ENCODE results near the gene HERC2.
"Not testable (repeated sequence)": the region's sequence is repeated elsewhere in the genome, so short reads cannot be mapped to it uniquely, and the experiment has no call there.

The HERC2 gene

GRCh38 chr15:28322129-28322588, at the start of gene HERC2:
HERC2 (minus strand) TSS chr15:28322179; CDS start chr15:28321433, 746 bp downstream.
- not testable (repeated sequence) for H3K79me2 ChIP-seq (ENCODE audit: insufficient read depth, low read depth); H3K36me3 ChIP-seq (ENCODE audit: insufficient read depth); H3K4me1 ChIP-seq (ENCODE audit: low read depth, poor library complexity, severe bottlenecking); H3K4me3 ChIP-seq (IDR thresholded peaks at IDR 0.05; ENCODE audit: insufficient read depth, low read depth, low read length); H3K27me3 ChIP-seq (ENCODE audit: insufficient read depth, low read depth); H2AFZ ChIP-seq (ENCODE audit: low read depth); H3K27ac ChIP-seq; H4K20me1 ChIP-seq (ENCODE audit: insufficient read depth)
- H3K4me2 ChIP-seq = peak within 1 kb of the TSS; percentile 51; the same call in 1 of the 2 replicates
- H3K9ac ChIP-seq = peak within 1 kb of the TSS; percentile 15; the same call in 1 of the 2 replicates

GRCh38 chr15:28365502-28365901, 43.5 kb upstream of the HERC2 start:
- H3K27me3 ChIP-seq (ENCODE audit: insufficient read depth, low read depth); H3K9ac ChIP-seq; H3K79me2 ChIP-seq (ENCODE audit: insufficient read depth, low read depth); H3K4me2 ChIP-seq; H2AFZ ChIP-seq (ENCODE audit: low read depth); H4K20me1 ChIP-seq (ENCODE audit: insufficient read depth); H3K36me3 ChIP-seq (ENCODE audit: insufficient read depth); H3K4me3 ChIP-seq (IDR thresholded peaks at IDR 0.05; ENCODE audit: insufficient read depth, low read depth, low read length); H3K27ac ChIP-seq; H3K4me1 ChIP-seq (ENCODE audit: low read depth, poor library complexity, severe bottlenecking): not testable (repeated sequence)

- not testable (repeated sequence) for H3K27me3 ChIP-seq (ENCODE audit: insufficient read depth, low read depth); H3K36me3 ChIP-seq (ENCODE audit: insufficient read depth); H3K27ac ChIP-seq; H2AFZ ChIP-seq (ENCODE audit: low read depth); H3K79me2 ChIP-seq (ENCODE audit: insufficient read depth, low read depth); H3K4me2 ChIP-seq; H3K4me3 ChIP-seq (IDR thresholded peaks at IDR 0.05; ENCODE audit: insufficient read depth, low read depth, low read length); H3K4me1 ChIP-seq (ENCODE audit: low read depth, poor library complexity, severe bottlenecking); H3K9ac ChIP-seq; H4K20me1 ChIP-seq (ENCODE audit: insufficient read depth)
These were observed 36.0 kb upstream of the HERC2 start, which contains the start of gene GOLGA6L24 for GRCh38 chr15:28357984-28358383. GOLGA6L24 (minus strand) TSS chr15:28358084; CDS start chr15:28358023, 61 bp downstream.

GRCh38 chr15:28321358-28322078, 461 bp downstream of the HERC2 start:
- not testable (repeated sequence) for H3K4me3 ChIP-seq (IDR thresholded peaks at IDR 0.05; ENCODE audit: insufficient read depth, low read depth, low read length); H3K9ac ChIP-seq; H3K27ac ChIP-seq; H4K20me1 ChIP-seq (ENCODE audit: insufficient read depth); H3K36me3 ChIP-seq (ENCODE audit: insufficient read depth); H3K27me3 ChIP-seq (ENCODE audit: insufficient read depth, low read depth); H3K4me1 ChIP-seq (ENCODE audit: low read depth, poor library complexity, severe bottlenecking); H3K4me2 ChIP-seq; H2AFZ ChIP-seq (ENCODE audit: low read depth)
- H3K79me2 ChIP-seq (ENCODE audit: insufficient read depth, low read depth) = peaks cover 12% of the 10 kb centered on the region; the same call in 1 of the 2 replicates

- not testable (repeated sequence) for H3K4me2 ChIP-seq; H3K27ac ChIP-seq; H3K36me3 ChIP-seq (ENCODE audit: insufficient read depth); H3K4me1 ChIP-seq (ENCODE audit: low read depth, poor library complexity, severe bottlenecking); H4K20me1 ChIP-seq (ENCODE audit: insufficient read depth); H3K9ac ChIP-seq; H2AFZ ChIP-seq (ENCODE audit: low read depth); H3K4me3 ChIP-seq (IDR thresholded peaks at IDR 0.05; ENCODE audit: insufficient read depth, low read depth, low read length); H3K27me3 ChIP-seq (ENCODE audit: insufficient read depth, low read depth)
- peaks cover 12% of the 10 kb centered on the region; the same call in 1 of the 2 replicates for H3K79me2 ChIP-seq (ENCODE audit: insufficient read depth, low read depth)
These were observed 2.3 kb downstream of the HERC2 start for GRCh38 chr15:28319725-28320124.

- peaks cover 12% of the 10 kb centered on the region; the same call in 1 of the 2 replicates for H3K79me2 ChIP-seq (ENCODE audit: insufficient read depth, low read depth)
These were observed 3.2 kb downstream of the HERC2 start for GRCh38 chr15:28318828-28319227.

GRCh38 chr15:28318122-28318521, 3.9 kb downstream of the HERC2 start:
- not testable (repeated sequence) for H3K36me3 ChIP-seq (ENCODE audit: insufficient read depth); H3K4me2 ChIP-seq
- H3K79me2 ChIP-seq (ENCODE audit: insufficient read depth, low read depth) = peaks cover 12% of the 10 kb centered on the region; the same call in 1 of the 2 replicates

More at GRCh38 chr15:28318828-28319227, 3.2 kb downstream of the HERC2 start:
- not testable (repeated sequence) for H3K27ac ChIP-seq; H3K9ac ChIP-seq; H3K27me3 ChIP-seq (ENCODE audit: insufficient read depth, low read depth); H2AFZ ChIP-seq (ENCODE audit: low read depth); H3K4me3 ChIP-seq (IDR thresholded peaks at IDR 0.05; ENCODE audit: insufficient read depth, low read depth, low read length); H3K4me1 ChIP-seq (ENCODE audit: low read depth, poor library complexity, severe bottlenecking); H4K20me1 ChIP-seq (ENCODE audit: insufficient read depth); H3K4me2 ChIP-seq; H3K36me3 ChIP-seq (ENCODE audit: insufficient read depth)

GRCh38 chr15:28316958-28317357, 5.0 kb downstream of the HERC2 start:
- not testable (repeated sequence) for H2AFZ ChIP-seq (ENCODE audit: low read depth); H4K20me1 ChIP-seq (ENCODE audit: insufficient read depth); H3K27me3 ChIP-seq (ENCODE audit: insufficient read depth, low read depth); H3K36me3 ChIP-seq (ENCODE audit: insufficient read depth); H3K4me3 ChIP-seq (IDR thresholded peaks at IDR 0.05; ENCODE audit: insufficient read depth, low read depth, low read length); H3K4me1 ChIP-seq (ENCODE audit: low read depth, poor library complexity, severe bottlenecking); H3K27ac ChIP-seq; H3K4me2 ChIP-seq; H3K9ac ChIP-seq
- H3K79me2 ChIP-seq (ENCODE audit: insufficient read depth, low read depth) = peaks cover 12% of the 10 kb centered on the region; the same call in 1 of the 2 replicates

More at GRCh38 chr15:28318122-28318521, 3.9 kb downstream of the HERC2 start:
- H3K27me3 ChIP-seq (ENCODE audit: insufficient read depth, low read depth); H3K27ac ChIP-seq; H3K4me3 ChIP-seq (IDR thresholded peaks at IDR 0.05; ENCODE audit: insufficient read depth, low read depth, low read length); H3K4me1 ChIP-seq (ENCODE audit: low read depth, poor library complexity, severe bottlenecking); H4K20me1 ChIP-seq (ENCODE audit: insufficient read depth); H3K9ac ChIP-seq; H2AFZ ChIP-seq (ENCODE audit: low read depth): not testable (repeated sequence)

GRCh38 chr15:28310454-28310853, 11.5 kb downstream of the HERC2 start:
- H3K79me2 ChIP-seq (ENCODE audit: insufficient read depth, low read depth); H3K27me3 ChIP-seq (ENCODE audit: insufficient read depth, low read depth); H3K27ac ChIP-seq; H4K20me1 ChIP-seq (ENCODE audit: insufficient read depth); H3K4me2 ChIP-seq; H3K4me1 ChIP-seq (ENCODE audit: low read depth, poor library complexity, severe bottlenecking); H3K9ac ChIP-seq; H3K4me3 ChIP-seq (IDR thresholded peaks at IDR 0.05; ENCODE audit: insufficient read depth, low read depth, low read length); H3K36me3 ChIP-seq (ENCODE audit: insufficient read depth); H2AFZ ChIP-seq (ENCODE audit: low read depth): not testable (repeated sequence)

- H2AFZ ChIP-seq (ENCODE audit: low read depth); H3K27ac ChIP-seq; H3K4me3 ChIP-seq (IDR thresholded peaks at IDR 0.05; ENCODE audit: insufficient read depth, low read depth, low read length); H3K4me2 ChIP-seq; H3K36me3 ChIP-seq (ENCODE audit: insufficient read depth); H3K9ac ChIP-seq; H4K20me1 ChIP-seq (ENCODE audit: insufficient read depth); H3K27me3 ChIP-seq (ENCODE audit: insufficient read depth, low read depth); H3K4me1 ChIP-seq (ENCODE audit: low read depth, poor library complexity, severe bottlenecking); H3K79me2 ChIP-seq (ENCODE audit: insufficient read depth, low read depth): not testable (repeated sequence)
These were observed 13.3 kb downstream of the HERC2 start for GRCh38 chr15:28308718-28309117.

Data from KMS-11 (cell line).